NCI-H2227 (cell line): ENCODE measurements around the gene ARID3A.
A peak's percentile ranks its signal among the peaks of the same experiment; 100 is the strongest.

Source experiments
- DNase-seq: peaks from one replicate; lab custom pipeline; 2025; ENCODE audit not compliant: unreplicated experiment; lab: John Stamatoyannopoulos, UW

ARID3A gene

DNA sequence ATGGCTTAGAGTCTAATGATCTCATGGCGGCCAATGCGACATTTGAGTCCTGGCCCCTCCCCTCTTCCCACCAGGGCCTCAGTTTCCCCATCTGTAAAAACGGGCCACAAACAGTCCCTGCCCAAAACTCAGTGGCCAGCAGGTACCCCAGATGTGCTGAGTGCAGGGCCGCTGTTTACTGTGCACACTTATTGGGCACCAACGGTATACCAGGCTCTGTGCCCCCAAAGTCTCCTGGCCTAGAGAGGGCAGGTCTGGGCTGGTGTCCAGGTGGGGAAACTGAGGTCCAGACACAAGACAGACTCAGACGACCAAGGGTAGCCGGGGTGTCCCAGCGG lies 34.7 kb downstream of the ARID3A start:
- no peak for DNase-seq

DNA sequence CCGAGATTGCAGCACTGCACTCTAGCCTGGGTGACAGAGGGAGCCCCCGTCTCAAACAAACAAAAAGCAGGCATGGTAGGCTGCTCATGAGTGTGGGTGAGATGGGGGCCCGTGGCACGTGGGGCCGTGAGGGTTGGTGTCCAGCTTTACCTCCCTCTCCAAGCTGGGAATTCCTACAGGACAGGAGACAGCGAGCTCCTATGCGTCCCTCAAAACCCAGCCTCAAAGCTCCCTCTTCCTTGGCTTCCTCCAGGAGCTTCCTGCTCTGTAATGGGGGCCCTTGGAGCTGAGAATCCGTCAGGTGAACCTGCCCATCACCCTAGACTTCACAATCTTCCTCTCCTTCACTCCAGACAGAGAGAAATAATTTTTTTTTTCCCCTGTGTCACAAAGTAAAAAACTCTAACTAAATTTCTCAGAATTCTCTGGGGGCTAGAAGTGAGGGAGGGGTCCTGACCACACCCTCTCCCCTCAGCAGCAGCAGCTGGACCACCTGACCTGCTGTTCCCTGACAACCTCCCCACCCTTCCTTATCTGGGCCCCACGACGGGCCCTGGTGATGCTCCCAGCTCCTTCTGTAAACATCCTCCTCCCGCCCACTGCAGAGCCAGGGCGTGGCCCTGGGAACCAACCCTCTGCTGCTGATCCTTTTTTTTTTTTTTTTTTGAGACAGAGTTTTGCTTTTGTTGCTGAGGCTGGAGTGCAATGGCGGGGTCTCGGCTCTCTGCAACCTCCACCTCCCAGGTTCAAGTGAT lies 36.2 kb downstream of the ARID3A start:
- DNase-seq, result no peak

DNA sequence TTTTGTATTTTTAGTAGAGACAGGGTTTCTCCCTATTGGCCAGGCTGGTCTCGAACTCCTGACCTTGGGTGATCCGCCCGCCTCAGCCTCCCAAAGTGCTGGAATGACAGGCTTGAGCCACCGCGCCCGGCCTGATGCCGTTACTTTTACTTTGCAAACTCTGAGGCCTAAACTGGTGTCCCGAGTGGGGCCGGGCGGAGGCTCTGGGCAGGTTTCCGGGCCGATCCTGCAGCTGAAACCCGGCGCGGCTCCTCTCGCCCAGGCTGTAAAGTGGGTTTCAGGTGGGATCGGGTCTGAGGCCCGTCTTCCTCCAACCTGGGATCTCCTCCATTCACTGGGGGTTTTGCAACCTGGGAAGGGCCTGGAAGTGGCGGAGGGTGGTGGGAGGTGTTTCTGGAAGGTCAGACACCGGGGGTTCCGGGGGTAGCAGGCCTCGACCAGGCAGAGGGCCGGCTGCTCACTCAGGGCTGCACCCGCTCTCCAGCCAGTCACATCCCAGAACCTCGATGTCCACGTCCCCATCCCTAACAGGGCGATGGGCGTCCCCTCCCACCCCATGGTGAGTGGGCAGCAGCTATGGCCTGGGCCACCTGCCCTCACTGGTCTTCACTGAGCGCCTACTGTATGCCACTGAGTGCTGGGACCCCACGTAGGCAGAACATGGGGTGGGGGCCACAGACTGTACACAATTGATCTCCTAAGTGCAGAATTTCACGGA lies 37.0 kb downstream of the ARID3A start:
- no peak for DNase-seq

DNA sequence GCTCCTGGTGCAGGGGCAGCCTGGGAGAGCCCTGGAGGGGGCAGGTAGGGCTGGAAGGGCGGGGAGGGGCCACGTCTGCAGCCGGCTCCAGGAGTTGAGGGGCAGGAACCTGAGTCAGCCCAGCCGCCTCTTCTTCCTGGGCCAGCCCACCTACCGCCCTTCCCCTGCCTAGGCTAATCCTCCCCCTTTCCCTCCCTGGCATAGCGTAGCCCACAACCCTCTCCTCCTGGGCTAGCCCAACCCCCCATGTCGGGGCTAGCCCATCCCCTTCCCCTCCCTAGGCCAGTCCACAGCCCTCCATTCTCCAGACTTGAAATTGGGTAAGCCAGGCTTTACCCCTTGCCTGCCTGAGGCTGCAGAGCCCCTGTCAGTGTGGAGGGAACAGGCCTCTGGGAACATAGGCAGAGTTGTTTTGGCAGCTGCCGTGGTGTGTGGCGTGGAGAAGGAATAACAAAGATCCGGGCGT lies 37.7 kb downstream of the ARID3A start:
- DNase-seq, result no peak

DNA sequence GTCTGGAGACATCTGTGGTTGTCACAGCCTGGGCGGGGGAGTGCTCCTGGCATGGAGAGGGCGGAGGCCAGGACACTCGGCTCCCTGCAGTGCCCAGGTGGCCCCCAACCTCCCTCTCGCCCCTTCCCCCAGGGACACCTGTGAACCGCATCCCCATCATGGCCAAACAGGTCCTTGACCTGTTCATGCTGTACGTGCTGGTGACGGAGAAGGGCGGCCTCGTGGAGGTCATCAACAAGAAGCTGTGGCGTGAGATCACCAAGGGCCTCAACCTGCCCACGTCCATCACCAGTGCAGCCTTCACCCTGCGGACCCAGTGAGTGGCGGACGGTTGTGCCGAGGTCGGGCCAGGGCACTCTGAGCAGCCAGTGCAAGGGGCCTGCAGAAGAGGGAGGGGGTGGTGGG lies 38.3 kb downstream of the ARID3A start:
- DNase-seq, result no peak

DNA sequence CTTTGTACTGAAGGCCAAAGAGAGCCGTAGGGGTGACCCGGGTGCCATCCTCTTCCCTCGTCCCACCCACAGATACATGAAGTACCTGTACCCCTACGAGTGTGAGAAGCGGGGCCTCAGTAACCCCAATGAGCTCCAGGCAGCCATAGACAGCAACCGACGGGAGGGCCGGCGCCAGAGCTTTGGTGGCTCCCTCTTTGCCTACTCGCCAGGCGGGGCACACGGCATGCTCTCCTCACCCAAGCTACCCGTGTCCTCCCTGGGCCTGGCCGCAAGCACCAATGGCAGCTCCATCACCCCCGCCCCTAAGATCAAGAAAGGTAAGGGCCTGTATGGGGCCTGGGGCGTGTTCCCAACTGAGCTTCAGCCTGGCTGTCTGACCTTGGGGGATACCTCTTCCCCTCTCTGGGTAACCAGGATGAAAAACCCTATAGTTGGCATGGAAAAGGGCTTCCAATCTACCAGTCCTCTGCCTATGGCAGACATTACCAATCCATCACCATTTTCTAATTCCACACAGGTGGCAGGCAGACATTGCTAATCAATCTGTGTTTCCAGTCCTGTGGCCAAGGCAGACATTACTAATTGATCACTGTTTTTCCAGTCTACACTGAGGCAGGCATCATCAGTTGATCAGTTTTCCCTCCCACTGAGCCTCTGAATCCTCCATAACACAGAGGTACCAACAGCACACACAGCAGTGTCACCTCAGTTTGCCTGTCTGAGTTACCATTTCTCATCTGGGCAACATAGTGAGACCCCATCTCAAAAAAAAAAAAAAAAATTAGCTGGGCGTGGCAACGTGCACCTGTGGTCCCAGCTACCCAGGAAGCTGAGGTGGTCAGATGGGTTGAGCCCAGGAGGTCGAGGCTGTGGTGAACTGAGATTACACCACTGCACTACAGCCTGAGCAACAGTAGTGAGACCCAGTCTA lies 39.2 kb downstream of the ARID3A start:
- DNase-seq, result no peak

DNA sequence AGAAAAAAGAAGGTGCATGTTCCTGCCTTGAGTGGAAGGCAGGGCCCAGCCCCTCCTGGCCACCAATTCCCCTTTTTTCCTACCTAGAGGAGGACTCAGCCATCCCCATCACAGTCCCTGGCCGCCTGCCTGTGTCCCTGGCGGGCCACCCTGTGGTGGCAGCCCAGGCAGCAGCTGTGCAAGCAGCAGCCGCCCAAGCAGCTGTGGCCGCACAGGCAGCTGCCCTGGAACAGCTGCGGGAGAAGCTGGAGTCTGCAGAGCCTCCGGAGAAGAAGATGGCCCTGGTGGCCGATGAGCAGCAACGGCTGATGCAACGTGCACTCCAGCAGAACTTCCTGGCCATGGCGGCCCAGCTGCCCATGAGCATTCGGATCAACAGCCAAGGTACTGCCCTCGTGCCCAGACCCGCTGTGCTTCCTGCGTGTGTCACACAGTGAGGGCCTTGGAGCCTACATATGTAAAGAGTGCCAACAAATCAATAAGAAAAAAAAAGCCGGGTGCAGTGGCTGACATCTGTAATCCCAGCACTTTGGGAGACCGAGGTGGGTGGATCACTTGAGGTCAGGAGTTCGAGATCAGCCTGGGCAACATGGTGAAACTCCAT lies 40.8 kb downstream of the ARID3A start:
- DNase-seq, result no peak

DNA sequence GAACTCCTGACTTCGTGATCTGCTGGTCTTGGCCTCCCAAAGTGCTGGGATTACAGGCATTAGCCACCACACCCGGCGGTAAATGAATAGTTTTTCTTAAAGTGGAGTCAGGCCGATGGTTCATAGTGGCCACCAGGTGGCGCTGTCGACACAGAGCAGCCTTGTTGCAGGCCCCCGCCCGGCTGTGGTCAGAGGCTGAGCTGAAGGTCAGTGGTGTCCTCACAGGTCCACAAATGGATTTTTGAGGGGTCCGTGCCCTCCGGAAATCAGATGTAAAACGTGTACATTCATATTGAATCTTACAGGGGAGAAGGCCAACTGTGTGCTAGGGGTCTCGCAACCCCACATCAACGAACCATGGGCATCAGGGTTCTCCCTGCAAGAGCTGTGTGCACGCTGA lies 44.9 kb downstream of the ARID3A start:
- DNase-seq, result no peak

DNA sequence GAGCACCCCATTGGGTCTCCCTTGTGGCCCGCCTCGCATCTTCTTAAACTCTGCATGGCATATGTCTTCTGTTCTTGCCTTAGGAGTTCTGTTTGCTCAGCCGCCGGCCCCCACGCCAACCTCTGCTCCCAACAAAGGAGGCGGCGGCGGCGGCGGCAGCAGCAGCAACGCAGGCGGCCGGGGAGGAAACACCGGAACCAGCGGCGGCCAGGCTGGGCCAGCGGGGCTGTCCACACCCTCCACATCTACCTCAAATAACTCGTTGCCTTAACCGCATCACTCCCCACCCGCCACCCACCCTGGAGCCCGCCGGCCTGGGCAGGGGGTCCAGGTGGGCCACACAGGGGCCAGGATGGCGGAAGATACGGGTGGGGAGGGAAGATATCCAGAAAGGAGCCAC lies 46.0 kb downstream of the ARID3A start:
- DNase-seq, result no peak

DNA sequence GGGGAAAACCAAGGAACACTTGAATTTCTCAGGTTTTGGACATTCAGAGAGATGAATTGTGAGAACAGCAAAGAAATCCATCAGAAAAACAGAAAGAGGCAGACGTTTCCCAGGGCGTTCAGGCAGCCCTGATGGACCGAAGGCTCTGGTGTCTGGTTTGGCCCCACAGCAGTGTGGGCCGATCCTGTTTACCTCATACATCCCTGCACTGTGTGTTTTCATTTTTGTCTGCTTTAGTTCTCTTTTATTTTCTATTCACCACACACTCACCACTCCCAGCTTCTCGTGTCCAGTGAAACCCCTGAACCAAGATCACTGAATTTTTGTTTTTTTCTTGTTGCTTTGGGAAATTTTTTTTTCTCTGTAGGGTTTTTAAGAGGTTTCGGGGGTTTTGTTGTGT lies 46.4 kb downstream of the ARID3A start:
- no peak for DNase-seq

DNA sequence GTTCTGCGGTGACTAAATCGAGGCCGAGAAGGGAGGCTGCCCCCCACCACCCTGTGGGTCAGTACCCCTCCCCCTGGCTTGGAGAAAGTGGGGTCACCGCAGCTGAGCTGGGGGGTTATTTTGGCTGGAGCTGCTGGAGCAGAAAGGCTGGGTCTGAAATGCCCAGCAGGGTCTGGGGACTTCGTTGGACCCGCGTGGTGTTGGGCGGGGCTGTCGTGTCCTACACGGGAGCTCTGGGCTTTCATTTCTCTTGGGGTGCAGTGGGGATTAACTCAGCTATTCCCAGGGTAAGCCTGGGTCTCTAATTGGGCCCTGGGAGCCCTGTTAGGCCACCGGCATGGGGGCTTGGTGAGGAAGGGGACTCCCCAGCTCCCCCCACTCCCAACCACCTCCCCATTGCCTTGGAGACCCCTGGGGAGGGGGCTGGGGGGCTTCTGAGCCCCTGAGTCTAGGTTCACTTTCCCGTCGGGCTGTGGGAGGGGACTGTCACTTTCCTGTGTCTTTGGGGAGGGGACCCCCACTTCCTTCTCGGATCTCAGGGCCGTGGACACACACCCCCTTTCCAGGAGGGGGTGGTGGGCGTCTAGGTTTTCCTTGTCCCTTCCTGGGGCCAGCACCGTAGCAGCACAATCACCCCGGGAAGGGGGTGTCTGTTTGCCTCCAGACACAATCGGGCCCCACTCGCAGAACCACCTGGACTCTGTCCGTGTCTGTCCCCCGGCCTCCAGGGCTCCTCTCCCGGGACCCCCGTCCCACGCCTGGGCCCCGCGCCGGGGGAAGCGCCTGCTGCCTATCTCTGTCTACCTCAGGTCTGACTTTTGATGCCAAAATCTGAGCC lies 48.1 kb downstream of the ARID3A start:
- DNase-seq, result no peak

DNA sequence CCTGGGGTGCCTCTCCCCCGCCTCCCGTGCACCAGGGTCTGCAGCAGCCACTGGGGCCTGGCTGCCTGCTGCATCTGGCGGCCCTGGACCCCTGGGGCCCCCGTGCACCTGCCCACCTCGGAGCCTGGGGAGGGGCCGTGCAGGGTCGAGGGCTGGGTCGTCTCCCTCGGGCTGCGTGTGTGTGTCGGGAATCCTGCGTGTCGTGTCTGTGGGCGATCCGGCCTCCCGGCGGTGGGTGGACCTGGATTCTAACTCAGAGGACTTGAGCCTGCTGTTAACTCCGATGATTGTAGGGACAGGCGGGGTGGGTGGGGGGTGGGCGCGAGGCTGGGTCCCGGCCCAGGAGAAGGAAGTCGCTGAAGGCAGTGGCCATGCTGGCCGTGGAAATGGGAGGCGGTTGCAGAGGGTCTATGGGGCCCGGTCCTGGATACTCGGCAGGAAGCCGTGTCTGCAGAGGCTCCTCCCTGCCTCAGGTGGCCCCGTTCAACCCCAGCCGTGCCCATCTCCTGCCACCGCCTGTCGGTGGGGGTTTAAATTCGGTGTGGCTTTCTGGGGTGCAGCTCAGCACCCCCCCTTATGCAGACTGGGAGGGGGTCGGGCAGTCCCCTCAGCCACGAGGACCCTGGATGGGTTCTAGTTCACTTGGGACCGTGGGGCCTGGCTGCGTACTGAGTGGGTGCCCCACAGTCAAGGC lies 48.9 kb downstream of the ARID3A start:
- no peak for DNase-seq

DNA sequence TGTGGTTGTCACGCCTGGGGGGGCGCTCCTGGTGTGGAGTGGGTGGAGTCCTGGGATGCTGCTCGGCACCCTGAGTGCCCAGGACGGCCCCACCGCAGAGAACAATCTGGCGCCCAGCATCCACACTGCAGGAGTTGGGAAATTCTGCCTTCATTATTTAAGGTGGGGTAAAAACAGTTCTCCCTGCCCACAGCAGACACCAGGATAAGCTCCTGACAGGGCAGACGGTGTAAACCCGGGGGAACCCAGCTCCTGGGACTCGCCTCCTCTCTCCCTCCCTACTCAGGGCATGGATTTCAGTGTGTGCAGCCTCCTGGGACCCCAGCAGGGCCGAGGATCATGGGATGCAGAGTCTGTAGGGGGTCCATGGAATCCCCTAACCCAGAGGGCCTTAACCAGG lies 50.6 kb downstream of the ARID3A start:
- no peak for DNase-seq

DNA sequence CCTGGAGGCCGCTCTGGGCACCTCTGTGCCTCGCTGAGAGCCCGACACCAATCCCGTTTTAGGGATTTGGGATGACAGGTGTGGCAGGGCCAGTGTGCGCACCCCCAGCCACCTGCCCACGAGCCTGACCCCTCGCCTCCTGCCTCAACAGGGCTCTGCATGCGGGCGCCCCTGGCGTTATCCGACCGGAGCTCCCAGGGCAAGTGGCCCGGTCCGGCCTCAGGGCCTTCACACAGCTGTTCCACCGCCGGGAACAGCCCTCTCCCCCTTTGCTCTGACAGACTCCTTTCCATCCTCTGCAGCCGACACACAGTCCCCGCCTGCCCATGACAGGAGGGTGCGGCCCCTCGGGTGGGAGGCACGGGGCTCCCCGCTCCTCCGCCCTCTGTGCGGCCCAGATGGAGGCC lies 51.2 kb downstream of the ARID3A start:
- DNase-seq, result no peak

DNA sequence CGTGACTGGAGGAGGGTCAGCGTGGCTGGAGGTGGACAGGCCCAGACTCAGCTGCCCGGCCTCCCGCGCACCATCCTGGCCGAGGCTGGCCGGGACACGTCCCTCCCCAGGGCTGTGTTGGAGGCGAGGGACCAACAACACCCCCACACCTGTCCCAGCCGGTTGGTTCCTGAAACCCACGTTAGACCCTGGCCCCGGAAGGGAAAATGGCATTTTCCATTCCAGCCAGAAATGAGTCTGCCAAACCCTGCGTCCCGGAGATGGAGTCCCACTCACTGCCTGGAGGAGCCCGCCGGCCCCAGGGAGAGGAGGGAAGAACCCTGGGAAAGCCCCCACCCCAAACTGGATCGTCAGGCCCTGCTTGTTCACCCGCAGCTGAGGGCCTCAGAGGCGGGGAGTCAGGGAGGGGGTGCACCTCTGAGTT lies 53.5 kb downstream of the ARID3A start:
- no peak for DNase-seq

DNA sequence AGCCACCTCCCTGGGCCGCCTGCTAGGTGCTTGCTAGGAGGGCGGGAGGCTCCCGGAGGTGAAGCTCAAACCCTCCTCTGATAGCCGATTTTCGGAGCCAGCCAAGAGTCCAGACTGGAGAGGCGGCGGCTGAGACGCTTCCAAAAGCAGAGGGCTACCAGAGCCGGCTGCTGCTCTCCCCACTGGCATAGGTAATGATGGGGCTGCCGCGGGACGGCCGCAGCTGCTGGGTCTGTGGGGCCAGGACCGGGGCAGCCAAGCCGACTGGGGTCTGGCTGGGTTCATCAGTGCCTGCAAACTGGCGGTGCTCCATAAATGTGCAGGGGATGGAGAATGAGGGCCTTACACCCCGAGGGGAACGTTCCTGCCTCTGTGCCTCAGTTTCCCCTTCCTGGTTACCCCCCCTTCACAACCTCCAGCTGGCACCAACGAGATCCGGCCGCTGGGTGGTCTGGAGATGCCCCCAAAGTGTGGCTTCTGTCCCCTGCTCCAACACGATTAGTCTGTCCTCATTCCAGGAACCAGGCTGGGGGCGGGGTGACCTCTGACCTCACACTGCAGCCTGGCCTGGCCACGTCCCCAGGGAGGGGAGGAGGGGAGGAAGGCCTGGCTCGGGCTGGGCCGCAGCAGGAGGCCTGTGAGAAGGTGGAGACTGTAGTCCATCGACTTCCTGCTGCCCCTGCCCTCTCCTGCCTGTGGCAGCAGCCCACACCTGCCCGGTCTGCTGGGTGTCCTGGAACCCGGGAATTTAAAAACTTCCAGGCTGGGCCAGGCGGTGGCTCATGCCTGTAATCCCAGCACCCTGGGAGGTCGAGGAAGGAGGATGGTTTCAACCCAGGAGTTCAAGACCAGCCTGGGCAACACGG lies 54.5 kb downstream of the ARID3A start:
- no peak for DNase-seq

DNA sequence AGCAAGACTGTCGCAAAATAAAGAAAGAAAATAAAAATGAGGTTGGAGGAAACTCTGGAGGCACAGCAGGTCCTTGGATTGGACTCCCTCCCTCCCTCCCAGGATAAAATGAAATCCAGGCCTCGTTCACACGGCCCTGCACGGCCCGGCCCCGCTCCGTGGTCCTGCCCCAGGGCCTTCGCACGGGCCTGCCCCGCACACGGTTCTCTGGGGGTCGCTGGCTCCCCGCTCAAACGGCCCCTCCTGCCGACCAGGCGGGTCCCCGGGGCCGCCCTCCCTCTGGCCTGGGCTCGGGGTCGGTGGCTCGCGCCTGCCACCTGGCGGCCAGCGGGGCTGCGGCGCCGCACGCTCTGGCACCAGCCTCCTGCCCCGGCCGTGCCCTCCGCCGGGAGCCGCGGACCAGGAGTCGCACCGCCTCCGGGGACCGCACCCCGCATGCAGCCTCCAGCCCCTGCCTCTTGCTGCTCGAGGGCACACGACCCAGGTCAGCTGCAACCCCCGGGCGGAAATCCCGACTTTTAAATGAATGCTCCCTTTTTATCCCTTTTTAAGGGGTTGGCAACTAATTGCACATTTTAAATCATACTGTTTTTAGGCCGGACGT lies 56.8 kb downstream of the ARID3A start:
- DNase-seq, result peak; percentile 64
